ENCODE data around the gene DOP1A.

DNA sequence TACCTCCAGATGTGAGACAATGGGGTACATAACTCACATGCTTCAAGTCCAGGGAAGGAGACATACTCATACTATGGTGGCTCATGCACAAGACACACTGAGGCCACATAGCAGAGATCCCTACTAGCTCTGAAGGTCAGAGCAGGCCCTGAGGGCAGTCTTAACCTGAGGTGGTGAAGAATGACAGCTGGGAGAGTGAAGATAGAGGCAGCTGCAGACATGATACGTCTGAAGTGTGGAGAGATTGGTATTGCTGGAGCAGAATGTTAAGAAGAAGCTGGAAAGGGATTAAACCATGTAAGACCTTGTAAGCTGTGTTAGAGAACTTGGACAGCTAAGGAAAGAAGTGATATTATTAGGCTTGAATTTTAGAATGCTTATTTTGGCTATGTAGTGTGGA is 92.7 kb downstream of the DOP1A start:
- TF ChIP-seq POLR2A (IDR thresholded peaks at IDR 0.05) = no peak
- TF ChIP-seq, protein P1, sequence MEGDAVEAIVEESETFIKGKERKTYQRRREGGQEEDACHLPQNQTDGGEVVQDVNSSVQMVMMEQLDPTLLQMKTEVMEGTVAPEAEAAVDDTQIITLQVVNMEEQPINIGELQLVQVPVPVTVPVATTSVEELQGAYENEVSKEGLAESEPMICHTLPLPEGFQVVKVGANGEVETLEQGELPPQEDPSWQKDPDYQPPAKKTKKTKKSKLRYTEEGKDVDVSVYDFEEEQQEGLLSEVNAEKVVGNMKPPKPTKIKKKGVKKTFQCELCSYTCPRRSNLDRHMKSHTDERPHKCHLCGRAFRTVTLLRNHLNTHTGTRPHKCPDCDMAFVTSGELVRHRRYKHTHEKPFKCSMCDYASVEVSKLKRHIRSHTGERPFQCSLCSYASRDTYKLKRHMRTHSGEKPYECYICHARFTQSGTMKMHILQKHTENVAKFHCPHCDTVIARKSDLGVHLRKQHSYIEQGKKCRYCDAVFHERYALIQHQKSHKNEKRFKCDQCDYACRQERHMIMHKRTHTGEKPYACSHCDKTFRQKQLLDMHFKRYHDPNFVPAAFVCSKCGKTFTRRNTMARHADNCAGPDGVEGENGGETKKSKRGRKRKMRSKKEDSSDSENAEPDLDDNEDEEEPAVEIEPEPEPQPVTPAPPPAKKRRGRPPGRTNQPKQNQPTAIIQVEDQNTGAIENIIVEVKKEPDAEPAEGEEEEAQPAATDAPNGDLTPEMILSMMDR (IDR thresholded peaks at IDR 0.05 in 8 of 11, conservative IDR thresholded peaks at IDR 0.05 in 3 of 11) = no peak
- no peak for TF ChIP-seq POLR2AphosphoS5 (IDR thresholded peaks at IDR 0.05)
